ACHN (cell line): ENCODE results near the gene NIPBL.

Experiments
- DNase-seq: peaks from one replicate; pipeline ENCODE4 v3.0.0-alpha.2; 2015
- in situ Hi-C: cut with HindIII; loops from 2 replicates; pipeline ENCODE4 v1.10.0; 2017; ENCODE audit warnings: low sequenced_read_pairs, low pct_ligation_motif_present, low pct_unique_long_range_greater_than_20kb

Gene NIPBL

DNA sequence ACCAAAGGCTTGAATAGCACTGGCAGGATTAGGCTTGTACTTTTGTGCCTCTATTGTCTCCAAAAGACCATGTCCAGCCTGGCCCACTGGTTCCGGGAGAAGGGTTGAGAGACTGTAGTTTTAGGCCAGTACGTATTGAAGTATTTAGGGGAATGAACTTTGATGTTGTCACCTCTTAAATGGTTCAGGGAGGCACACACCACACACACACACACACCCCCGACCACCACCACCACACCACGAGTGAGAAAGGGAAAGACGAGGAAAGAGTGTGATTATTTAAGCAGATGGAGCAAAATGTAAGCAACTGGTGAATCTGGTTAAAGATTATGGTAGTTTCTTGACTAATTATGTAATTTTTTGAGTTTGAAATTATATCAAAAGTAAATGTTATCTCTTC lies 61.6 kb downstream of the NIPBL start:
- in situ Hi-C loops, result no loop called here
- DNase-seq, result no peak

DNA sequence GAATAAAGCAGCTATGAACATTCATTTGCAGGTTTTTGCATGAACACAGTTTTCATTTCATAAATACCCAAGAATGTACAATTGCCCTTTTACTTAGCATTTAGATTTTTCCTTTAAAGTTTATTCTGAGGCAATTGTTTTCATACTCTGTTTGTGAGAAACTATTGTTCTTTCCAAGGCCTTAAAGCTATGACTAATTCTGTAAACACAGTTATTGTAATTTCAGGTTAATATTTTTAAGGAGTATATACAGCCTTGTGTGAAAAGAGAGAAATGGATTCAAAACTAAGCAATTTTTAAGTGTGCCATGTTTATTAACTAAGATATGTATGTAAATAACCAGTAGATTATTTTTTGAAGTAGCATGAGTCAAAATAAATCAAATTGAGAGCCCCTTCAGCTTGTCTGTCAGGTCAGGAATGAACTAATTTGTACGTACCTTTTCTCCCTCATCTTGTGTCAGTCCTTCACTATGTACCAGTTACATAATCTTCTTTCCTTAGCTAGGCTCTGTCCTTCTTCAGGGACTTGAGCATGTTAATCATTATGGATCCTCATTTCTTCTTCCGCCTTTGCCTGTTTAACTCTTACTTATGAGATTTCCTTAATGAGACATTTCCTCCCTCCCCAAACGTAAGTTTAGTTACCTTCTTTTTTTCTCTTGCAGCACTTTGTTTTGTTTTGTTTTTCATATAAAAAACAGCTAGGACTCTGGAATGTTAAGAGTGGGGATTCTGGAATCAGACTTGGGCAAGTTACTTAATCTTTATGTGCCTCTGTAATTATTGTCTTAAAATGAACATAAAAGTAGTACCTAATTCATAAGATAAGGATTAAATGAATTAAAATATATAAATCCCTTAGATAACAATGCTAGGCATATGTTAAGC lies 63.6 kb downstream of the NIPBL start:
- in situ Hi-C loops, result no loop called here
- no peak for DNase-seq

DNA sequence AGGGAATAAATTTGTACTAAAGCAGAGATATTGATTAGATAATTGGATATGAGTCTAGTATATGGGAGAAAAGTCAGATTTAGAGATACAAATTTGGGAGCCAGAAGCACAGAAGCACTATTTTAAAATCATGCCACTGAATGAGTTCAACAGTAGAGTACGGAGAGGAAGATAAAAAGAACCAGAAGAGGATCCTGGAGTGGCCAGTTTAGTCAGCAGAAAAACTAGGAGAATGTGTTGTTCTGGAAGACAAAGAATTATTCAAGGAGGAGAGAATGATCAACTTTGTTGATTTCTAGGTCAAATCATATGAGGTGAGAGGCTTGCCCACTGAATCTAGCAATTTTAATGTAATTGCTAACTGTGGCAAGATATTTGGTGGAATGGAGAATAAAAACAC lies 67.0 kb downstream of the NIPBL start:
- in situ Hi-C loops, result no loop called here
- DNase-seq, result no peak

DNA sequence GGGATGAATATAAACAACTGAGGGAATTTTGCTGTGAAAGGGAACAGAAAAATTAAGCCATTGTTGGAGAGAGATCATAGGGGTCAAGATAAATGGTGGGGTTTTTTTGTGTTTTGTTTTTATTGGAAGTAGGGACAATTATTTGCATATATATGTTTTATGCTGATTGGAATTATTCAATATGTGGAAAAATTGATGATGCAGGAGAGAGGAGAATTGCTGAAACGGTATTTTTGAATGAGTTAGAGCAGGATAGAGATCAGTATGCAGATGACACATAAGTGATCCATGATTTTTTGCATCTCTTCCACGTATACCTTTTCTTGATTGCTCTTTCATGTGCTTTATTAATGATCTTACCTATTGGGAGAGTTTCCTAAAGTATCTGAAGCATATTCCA lies 67.5 kb downstream of the NIPBL start:
- DNase-seq, result no peak
- in situ Hi-C loops, result no loop called here

DNA sequence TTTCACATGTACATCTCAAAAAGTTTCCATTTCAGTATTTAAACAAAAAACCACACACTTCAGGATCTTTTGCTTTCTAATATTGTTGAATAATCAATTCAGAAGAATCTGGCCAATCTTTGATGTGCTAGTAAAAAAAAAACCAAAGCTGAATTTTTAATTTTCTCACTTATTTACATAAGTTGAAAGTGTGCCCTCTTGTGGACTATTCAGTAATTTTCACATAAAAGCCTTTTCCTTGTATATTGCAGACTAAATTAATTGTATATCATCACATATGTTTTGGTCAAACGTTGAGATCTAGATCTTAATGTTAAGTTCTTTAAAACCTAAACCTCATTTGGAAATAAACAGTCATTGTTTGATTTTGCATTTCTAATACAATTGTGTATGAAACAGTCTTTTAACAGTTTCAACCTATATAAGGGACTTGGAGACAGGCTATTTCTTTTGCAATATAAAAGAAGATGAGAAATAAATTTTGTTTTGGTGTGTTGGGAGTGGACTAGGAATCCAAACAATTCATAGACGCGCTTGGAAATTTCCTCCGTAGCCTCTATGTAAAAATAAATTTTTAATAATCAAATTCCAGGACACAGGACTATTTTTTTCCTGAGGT lies 68.1 kb downstream of the NIPBL start:
- in situ Hi-C loops, result no loop called here
- peak; percentile 70 for DNase-seq

DNA sequence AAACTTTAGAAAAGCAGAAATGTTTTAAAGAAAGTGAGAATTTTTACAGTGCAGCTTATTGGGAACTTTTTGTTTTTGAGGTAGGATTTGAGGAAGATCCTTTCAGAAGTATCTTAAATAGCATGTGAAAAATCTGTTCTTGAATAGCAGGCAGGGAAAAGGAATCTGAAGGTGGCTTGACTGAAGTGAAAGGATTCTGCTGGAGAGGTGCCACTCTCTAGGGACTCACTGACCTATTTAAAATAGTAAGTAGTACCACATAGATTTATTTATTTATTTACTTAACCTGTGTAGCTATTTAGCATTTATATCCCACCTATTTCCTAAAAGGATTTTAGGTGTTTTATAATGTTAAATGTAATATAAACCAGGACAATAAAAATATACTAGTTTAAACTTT lies 69.1 kb downstream of the NIPBL start:
- DNase-seq, result no peak
- in situ Hi-C loops, result no loop called here

DNA sequence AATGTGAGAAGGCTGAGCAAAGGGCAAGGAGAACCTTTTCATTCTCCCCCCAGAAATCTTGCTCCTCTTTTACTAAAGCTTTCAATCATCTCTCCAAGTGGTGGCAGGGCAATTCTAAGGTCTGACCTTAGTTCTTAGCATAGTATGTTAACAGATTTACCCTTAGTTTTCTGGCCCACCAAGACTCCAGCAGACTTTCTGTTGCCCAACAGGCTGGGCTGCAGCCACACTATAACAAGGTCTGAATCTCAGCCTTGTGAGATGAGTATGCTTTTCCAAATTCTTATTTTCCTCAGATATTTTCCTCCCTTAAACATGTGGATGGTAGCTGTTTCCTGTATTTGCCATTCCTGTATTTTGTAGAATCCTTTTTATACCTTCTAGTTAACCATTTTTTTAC lies 69.5 kb downstream of the NIPBL start:
- no peak for DNase-seq
- in situ Hi-C loops, result no loop called here

DNA sequence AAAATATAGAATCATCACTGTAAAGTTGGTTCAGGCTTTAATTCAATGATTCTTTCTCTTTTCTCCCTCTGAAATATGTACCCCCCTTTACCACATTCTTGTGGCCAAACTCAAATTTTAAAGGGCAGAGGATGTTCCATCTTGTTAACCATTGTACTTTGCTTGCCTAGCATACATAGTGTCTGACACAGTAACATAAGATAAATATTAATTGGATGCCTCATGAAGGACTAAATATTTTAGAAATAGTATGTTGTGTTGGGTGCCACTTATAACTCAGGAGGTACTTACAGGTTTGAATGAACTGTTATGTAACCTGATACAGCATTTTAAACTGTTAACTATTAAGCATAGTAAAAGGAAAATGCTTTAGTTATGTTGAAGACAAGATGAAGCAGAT lies 71.5 kb downstream of the NIPBL start:
- in situ Hi-C loops, result no loop called here
- peak; percentile 80 for DNase-seq

DNA sequence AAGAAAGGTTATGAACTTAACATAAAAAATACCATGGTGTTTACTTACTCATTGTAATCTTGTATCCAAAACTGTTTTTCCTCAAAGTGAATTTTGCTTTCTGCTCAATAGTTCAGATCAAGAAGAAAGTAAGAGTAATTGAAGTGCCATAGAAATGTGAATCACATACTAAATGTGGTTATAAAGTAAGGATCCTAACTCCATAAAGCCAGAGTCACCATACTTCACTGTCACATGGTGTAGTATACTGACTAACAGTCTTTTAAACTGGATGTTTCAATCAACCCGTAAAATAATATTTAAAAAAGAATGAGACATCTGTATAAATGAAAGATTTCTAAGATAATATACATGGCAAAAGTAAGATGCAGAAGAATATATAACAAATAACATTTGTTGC lies 72.1 kb downstream of the NIPBL start:
- DNase-seq, result peak; percentile 13
- in situ Hi-C loops, result no loop called here

DNA sequence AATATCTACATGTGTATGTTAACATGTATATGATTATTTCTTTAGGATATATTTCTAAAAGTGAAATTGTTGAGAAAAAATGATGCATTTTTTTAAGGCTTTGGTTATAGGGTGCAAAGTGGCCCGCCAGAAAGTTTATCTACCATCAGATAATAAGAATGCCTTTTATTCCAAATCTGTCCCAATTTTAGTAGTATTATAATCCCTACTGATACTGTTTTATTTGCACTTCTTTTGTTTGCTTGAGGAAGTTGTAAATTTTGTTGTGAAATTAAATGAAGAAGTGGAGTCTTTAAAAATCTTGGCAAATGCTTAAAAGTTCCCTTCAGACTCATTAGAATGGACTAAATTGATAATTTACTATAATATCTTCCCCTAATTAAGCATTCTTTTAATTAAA lies 73.0 kb downstream of the NIPBL start:
- no peak for DNase-seq
- in situ Hi-C loops, result no loop called here

DNA sequence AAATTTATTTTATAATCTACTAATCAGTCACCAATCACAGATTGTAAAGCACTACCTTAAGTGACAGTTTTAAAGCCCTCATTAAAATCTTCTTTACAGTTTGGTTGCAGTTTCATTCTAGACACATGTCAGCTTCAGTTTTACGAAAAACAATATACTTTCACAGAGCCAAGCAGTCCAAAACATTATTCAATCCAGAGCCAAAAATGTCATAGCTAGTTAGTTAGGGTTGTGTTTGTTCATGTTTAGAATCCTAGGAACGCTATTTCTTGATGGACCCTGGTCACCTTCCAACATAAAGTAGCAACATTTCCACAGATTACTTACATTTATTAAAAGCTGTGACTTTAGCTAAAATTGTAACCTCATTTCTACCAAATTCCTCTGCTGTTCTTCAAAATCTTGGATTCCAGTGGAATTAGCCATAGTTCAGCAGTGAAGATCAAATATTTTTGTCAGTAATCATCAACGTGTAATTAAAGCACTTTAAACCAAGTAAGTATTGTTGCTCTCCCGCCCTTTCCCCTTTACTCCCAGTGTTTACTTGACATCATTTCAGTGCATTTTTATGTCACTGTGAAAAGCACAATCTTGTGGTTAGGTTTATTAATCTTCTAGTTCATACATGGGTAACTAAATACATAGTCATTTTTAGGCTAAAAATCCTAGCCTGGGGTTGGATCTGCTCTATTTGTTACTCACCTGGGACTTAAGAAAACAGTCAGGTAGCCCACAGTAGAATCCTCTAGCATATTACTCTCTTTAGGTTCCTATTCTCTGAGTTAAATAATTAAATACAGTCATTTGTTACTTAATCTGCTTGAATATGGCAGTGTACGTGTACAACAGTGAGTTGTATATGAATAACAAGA lies 74.3 kb downstream of the NIPBL start:
- in situ Hi-C loops, result no loop called here
- DNase-seq, result peak; percentile 37

DNA sequence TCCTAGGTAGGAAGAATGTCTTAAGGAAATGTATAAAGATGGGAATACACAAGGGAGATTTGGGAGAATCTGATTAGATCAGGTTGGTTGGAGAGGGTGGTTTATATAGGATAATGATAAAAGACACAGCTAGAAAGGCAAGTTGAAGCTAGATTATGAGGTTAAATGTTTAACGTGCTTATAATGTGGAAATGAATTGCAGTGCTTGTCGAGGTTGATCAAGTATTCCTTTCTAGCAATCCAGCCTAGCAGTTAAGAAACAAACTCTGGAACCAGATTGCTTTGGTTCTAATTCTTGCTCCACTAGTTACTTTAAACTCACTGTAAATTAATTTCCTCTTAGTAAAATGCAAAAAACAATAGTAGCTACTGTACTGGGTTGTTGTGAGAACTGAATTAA lies 76.5 kb downstream of the NIPBL start:
- no peak for DNase-seq
- in situ Hi-C loops, result no loop called here

DNA sequence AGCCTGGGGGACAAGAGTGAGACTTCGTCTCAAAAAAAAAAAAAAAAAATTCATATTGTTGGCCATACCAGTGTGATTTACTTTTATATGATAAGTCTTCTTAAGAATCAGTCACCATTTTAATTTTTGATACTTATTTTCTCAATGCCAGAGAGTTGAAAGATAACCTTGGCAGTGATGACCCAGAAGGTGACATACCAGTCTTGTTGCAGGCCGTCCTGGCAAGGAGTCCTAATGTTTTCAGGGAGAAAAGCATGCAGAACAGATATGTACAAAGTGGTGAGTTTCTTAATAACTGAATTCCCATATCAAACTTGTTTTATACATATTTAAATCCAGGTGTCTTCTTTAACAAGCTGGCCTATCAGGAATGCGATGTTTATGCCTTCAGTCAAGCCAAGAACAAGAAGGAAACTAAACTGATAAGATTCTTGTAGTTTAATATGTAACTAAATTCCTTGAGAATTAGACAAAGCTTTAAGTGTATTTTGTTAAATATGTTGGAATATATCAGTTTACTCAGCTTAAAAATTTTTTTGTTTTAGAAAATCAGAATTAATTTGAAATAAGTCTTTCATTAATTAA lies 81.5 kb downstream of the NIPBL start:
- peak; percentile 11 for DNase-seq
- in situ Hi-C loops, result no loop called here

DNA sequence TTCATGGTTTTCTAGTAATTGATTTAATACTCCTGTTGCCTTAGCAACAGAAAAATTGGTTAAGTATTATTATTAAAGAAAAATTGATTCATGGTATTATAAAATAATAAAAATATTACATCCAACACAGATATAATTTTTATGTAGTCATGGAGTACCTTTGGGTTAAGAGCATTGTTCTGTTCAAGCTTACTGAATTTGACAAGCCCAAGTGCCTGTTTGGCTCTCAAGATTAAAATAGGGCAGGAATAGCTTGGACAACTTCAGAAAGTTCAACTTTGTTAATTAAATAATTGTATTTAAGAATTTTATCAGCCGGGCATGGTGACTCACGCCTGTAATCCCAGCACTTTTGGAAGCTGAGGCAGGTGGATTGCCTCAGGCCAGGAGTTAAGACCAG lies 82.0 kb downstream of the NIPBL start:
- in situ Hi-C loops, result no loop called here
- no peak for DNase-seq

DNA sequence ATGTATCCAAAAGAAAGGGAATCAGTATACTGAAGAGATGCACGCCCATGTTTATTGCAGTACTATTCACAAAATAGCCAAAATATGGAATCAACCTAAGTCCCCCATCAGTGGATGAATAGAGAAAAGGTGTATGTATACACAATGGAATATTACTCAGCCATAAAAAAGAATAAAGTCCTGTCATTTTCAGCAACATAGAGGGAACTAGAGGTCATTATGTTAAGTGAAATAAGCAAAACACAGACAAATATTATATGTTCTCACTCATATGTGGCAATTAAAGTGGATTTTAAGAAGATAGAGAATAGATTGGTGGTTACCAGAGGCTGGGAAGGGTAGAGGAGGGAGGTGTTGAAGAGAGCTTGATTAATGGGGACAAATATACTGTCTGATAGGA lies 88.6 kb downstream of the NIPBL start:
- in situ Hi-C loops, result no loop called here
- DNase-seq, result no peak

DNA sequence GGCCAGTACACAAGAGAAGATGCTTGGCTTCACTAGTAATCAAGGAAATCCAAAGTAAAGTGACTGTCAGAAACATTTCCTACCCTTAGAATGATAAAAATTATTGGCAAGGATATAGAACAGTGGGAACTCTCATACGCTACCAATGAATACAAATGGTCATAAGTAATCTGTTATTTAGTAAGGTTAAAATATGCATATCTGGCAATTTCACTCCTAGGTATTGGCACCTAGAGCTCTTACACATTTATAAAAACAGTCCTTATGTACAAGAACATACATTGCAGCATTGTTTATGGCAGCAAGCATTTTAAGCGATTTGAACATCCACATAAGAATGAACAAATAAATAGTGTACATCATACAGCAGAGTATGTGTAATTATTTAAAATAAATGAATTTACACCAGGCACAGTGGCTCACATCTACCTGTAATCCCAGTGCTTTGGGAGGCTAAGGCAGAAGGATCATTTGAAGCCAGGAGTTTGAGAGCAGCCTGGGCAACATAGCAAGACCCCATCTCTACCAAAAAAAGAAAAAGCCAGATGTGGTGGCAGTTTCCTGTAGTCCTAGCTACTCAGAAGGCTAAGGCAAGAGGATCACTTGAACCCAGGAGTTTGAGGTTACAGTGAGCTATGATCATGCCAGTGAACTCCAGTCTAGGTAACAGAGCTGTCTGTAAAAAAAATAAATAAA lies 93.3 kb downstream of the NIPBL start:
- no peak for DNase-seq
- in situ Hi-C loops, result no loop called here

DNA sequence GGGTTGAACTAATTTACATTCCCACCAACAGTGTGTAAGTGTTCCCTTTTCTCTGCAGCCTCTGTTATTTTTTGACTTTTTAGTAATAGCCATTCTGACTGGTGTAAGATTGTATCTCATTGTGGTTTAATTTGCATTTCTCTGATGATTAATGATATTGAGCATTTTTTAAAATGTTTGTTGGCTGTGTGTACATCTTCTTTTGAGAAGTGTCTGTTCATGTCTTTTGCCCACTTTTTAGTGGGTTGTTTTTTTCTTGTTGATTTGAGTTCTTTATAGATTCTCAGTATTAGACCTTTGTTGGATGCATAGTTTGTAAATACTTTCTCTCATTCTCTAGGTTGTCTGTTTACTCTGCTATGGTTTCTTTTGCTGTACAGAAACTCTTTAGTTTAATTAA lies 101.6 kb downstream of the NIPBL start:
- in situ Hi-C loops, result no loop called here
- no peak for DNase-seq

DNA sequence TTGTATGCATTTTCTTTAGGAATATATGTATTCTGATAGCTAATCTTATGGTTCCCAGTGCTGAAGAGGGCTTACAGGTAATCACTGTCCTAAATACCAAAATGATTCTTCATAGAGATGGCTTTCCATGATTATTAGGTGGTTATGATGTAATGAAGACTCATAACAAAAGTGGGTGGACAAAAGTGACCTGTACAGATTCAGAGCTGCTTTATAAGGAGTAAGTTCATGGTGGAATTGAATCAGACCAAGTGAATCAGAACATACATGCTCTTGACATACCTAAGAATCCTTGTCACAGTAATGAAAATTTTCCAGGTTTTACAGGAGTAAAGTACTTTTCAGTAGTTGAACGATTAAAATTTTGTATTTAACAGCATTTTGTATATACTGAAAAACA lies 105.6 kb downstream of the NIPBL start:
- in situ Hi-C loops, result no loop called here
- DNase-seq, result no peak
